ENCODE measurements around the gene CEP63.
"Not testable (repeated sequence)": the region's sequence is repeated elsewhere in the genome, so short reads cannot be mapped to it uniquely, and the experiment has no call there.

CEP63 gene

DNA sequence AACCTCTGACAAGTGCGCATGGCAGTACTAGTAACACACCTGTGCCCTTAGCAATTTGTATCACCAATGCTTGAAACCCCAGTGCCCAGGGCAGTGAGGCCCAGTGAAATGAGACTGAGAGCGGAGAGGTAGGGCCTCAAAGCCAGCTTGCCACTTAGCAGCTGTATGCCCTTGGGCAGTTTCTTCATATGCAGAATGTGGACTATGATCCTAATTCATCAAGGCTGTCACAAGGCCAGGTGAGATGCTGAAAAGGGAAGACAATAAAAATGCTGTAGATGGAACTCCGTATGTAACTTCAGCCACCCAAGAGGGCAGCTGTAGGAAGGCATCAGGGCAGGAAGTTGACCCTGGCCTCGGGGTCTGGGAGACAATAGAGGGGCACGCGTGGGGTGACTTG lies 90.6 kb downstream of the CEP63 start:
- DNase-seq (ENCODE audit: low read depth): no peak

DNA sequence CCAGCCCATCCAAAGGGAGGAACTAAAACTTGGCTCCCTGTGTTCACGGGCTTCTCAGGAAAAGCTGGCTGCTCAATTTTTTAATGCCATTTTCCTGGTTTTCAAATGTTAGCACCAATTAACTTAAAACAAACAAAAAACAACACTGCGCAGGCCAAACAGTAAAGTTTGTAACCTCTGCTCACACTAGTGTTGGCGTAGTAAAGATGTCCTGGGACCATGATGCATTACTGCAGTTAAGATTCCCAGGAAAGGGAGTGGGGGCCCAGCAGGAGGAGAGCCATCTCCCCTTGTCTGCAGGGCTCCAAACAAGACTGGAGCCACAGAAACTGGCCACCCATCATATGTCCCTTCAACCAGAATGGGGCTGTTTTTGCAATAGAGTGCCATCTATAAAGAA lies 91.0 kb downstream of the CEP63 start:
- no peak for DNase-seq (ENCODE audit: low read depth)

DNA sequence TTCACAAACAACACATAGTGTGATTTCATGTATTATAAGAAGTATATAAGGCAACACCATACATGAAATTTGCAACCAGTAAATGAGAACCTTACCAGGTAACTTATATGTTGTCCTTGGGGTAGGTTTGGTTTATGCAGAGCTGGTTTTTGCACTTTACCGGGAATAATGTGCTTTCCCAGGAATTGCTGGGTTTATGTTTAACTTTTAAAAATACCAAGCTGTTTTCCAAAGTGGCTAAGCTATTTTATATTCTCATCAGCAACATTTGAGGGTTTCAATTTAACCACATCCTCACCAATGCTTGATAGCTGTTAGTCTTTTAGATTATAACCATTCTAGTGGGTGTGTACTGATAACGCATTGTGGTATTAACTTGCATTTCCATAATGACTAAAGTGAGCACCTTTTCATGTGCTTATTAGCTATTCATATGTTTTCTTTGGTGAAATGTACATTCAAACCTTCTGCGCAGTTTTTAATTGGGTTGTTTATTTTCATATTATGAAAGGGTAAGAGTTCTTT lies 93.3 kb downstream of the CEP63 start:
- no peak for DNase-seq (ENCODE audit: low read depth)

DNA sequence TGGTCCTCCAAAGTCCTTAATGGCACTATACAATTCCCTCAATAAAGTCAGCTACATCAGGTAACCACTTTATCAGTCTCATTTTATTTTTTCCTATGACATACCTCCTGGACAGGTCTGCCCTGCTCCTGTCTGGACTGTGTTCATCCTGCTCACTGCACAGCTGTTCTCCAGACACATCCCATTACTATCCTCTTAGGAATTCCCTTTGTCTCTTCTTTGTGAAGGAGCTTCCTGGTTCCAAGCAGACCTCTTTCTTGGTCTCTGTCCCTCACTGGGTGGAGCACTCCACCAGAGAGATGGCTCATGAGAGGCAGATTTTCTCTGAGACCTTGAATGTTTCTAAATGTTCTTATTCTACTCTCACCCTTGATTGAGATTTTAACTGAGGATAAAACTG lies 104.9 kb downstream of the CEP63 start:
- no peak for DNase-seq (ENCODE audit: low read depth)

DNA sequence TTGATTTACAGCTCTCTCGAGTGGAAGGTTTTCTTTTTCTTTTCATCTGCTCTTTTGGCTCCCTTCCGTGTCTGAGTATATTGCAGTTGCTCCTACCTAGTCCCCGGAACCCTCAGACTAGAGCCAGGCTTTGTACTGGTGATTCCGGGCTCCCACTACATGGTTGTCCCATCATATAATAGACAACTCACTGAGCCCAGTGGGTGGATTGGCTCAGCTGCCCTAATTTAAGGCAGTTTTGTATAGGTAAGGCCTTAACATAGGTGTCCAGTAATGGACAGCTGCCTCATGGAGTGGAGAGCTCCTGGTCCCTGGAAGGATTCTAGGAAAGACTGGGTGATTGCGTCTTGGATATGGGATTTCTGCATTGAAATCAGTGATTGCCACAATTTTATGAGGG lies 106.9 kb downstream of the CEP63 start:
- no peak for DNase-seq (ENCODE audit: low read depth)

DNA sequence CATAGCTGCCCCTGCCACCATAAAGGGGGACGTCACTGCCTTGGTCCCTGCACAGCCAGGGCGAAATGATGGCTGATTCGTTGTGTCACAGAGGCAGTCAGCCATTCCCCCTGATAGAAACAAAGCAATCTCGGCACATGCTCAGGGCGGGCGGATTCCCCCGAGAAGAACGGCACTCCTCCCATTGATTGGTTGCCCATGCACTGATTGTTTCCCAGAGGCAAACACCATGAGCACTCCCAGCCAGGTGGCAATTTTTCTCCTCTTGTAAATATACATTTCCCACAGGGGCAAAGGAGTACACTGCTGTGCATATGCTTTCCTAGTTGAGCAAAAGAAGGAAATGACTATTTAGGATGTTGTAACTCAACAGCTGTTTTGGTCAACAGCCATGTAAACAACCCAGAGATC lies 108.5 kb downstream of the CEP63 start:
- no peak for DNase-seq (ENCODE audit: low read depth)

DNA sequence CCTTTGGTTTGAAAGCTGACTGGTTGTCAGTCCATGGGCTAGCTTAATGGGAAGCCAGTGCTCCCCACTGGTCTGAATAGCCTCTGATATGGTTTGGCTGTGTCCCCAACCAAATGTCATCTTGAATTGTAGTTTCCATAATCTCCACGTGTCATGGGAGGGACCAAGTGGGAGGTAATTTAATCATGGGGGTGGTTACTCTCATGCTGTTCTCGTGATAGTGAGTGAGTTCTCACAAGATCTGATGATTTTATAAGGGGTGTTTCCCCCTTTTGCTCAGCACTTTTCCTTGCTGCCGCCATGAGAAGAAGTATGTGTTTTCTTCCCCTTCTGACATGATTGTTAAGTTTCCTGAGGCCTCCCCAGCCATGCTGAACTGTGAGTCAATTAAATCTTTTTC lies 109.1 kb downstream of the CEP63 start:
- DNase-seq (ENCODE audit: low read depth): not testable (repeated sequence)

DNA sequence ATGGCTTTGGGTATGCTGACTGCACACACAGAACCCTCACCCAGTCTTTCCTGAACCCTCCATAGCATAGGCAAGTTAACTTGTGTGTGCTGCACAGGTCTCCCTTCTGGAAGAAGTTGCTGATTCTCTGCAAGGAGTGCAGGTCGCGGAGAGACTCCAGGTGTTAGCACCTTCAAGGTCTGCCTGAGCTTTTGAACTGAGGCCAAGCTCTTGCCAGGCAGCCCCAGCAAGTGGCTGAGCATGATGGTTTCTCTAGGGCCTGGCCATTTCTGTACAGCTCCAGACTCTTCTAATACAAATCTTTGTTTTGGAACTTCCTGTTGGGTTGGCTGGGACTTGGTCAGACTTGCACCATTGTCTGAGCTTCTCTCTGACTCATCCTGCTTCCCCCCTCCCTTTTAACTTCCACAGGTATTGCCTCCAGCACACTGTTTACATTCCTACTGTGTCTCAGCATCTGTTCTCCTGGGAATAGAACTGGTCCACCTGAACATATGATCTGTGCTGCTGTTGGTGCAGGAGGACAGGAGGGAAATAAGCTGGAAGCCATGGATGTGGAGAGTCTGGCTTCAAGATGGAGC lies 111.6 kb downstream of the CEP63 start:
- DNase-seq (ENCODE audit: low read depth): no peak

DNA sequence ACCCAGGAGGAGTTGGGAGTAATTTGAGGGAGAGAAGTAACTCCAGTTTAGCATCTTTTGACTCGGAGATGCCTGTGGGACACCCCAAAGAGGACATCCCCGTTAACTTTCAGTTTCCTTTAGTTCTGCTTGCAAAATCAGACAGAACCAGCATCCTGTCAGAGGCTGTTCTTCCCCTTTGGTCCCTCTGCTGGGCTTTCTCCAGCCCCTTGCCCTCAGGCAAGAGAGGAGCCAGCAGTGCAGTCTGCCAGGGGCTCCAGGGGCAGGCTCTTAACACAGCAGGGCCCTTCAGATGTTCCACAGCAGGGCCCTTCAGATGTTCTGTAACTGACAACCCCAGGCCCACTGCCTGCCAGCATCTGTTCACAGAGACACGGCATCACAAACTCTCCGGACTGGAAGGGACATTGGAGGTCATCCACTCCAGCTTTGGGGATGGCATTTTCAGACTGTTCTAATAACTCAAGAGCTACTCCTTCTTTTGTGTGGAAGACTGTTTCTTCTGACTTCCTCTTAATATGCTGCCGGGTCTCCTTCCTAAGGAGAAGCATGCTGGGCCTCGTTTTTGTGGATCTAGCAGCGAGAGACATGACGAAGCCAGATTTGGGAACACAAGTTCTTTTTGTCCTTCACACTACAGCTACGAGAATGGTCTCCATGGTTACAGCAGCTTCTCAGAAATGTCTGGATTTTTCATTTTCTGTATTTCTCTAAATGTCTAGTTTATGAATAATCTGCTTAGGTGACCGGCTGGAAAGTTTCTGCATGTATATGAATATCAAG lies 113.1 kb downstream of the CEP63 start:
- no peak for DNase-seq (ENCODE audit: low read depth)

DNA sequence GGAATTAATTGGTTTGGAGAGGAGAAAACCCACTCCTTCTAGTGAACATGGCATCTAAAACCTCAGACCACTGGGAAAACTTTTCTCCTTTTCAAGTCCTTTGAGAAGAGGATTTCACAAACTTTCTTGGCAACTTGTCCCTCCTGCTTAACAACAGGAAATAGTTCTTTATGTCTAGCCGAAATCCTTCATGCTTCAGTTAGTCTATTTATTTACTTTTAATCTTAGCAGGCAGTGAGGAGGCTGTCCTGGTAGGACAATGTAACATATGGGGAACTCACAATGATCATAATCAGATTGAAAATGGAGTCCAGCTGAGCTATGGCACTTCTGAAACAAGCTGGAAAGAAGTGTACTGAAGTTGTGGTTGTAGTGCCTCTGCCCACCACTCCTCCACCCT lies 114.3 kb downstream of the CEP63 start:
- DNase-seq (ENCODE audit: low read depth): no peak

DNA sequence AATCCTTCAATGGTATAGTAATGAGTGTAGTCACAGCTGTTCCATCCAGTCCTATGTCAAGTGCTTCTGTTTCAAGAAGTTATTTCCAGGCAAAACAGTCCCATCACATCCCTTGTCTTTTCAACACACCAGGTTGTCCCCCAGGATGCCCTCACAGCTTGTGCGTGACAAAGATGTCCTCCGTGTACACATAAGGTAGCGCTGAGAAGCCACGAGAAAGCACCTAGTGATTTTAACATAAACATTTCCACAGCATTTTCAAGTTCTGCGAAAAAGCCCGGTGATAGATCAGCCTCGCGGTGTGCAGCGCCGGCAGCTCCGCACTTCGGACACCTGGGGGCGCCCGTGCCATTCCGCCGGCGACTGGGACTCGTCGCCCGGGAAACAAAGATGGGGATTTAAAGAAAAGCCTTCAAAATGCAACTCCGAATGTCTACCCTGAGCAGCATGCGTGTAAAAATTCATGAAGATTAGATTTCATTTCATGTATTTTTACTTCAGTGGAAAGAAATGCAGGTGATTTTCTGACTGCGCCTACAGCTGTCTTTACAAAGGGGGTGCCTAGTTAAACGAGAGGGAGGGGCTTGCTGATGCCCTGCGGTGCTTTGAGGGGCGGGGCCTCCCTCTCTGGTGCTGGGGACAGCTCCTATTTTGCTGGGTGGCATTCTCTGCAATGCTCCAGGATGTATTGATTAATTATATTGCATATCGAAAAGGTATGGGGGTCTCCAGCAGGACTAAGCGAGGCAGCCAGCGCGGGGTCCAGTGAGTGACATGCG lies 115.0 kb downstream of the CEP63 start:
- peak; percentile 45 for DNase-seq (ENCODE audit: low read depth)

DNA sequence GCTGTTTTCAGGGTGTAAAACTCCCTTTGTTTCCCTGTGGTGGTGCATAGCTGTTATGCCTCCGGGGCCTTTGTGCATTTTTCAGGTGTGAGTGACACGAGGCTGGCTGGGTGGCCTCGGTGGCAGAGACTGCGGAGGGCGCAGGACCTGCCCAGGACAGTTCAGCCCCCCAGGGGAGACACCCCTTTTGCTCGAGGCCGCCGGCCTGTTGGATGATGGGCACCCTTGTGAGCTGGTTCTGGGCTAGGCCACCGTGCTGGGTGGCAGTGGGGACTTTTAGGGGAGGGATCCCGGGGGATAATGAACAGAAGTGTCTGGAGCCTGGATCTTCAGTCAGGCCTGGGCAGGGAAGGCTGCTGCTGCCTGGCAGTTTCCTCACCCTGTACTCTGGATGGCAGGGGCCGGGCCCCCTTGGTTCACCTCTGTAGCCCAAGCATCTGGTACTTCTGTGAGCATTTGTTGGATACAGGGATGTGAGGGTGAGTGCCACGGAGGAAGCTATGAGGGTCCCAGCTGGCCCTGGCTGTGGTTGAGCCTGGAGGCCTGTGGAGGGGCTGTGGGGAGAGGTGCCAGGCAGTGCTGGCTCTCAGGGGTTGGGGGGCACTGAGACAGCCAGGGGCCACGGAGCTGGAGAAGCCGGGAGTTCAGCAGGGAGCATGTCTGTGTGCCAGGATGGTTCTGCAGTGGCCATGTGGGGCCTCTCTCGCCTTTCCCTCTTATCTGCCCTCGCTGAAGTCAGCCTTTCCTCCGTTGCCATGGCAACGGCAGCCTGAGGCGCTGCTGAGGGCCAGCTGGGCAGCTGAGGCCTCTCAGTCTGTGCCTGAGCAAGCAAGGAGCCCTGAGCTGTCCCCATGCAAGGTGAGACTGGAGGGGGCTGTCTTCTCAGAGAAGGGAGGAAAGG lies 115.9 kb downstream of the CEP63 start:
- no peak for DNase-seq (ENCODE audit: low read depth)

DNA sequence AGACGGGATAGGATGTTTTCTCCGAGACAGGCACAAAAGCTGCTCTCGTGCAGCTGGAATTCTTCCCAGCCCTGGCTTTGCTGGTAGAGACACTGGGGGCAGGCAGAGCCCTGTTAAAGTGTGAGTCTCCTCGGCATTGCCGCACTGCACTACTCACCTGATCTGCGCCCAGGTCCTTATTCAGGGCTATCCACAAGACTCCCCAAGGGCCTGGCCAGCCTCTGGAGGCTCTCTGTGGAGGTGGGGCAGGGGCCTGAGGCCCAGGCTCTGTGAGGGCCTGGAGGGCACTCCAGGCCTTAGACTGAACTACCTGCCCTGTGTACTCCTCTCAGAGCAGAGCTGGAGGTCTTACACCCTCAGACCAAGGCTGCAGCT lies 116.6 kb downstream of the CEP63 start:
- DNase-seq (ENCODE audit: low read depth): no peak

DNA sequence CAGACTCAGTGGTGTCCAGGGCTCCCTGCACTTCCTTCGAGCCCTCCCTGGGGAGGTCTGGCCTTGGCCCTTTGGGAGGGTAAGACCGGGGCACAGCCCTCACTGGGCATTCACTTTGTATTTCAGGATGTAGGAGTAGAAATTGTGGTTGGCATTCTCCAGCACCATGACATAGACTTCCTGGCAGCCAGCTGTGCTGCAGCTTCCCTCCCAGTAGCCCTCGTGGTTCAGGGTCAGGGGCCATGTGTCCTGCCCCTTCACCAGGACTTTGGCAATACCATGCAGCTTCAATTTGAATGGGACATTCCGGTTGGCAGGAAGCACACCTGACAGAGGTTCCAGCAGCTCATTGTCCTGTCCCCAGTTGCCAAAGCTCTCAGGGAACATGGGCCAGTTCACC lies 117.6 kb downstream of the CEP63 start:
- DNase-seq (ENCODE audit: low read depth): no peak

DNA sequence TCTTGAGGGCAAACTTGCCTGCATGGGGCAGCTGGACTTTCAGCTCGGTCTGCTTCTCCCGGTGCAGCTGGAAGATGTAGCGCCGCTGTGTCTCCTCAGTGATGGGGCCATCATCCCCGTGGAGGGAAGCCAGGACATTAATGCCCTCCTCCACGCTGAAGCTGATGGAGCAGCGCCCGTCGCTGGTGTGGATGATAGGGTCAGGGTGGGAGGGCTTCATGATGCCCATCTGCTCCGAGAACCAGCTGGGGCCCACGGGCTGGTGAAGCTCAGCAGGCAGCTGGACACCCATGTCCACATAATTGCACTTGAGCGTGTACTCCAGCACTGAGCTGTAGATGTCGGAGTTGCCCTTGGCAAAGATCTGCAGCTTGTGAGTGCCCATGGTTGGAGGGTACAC lies 118.1 kb downstream of the CEP63 start:
- DNase-seq (ENCODE audit: low read depth): no peak

DNA sequence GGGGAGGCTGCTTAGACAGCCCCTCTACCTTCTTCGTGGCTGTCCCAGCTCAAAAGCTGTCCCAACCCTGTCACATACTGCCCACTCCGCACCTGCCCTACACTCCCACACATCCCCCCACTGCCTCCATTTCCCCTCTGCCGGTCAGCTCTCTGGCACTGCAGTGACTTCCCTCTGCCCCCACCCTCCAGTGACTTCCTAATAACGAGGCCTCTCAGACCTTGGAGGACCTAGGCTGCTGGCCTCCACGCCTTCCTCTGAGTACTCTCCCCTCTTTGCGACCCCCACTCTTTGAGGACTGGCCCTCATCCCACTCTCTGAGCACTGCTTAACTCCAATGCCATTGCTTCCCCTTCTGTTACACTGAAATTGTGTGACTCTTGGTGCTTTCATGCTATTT lies 119.7 kb downstream of the CEP63 start:
- DNase-seq (ENCODE audit: low read depth): no peak

DNA sequence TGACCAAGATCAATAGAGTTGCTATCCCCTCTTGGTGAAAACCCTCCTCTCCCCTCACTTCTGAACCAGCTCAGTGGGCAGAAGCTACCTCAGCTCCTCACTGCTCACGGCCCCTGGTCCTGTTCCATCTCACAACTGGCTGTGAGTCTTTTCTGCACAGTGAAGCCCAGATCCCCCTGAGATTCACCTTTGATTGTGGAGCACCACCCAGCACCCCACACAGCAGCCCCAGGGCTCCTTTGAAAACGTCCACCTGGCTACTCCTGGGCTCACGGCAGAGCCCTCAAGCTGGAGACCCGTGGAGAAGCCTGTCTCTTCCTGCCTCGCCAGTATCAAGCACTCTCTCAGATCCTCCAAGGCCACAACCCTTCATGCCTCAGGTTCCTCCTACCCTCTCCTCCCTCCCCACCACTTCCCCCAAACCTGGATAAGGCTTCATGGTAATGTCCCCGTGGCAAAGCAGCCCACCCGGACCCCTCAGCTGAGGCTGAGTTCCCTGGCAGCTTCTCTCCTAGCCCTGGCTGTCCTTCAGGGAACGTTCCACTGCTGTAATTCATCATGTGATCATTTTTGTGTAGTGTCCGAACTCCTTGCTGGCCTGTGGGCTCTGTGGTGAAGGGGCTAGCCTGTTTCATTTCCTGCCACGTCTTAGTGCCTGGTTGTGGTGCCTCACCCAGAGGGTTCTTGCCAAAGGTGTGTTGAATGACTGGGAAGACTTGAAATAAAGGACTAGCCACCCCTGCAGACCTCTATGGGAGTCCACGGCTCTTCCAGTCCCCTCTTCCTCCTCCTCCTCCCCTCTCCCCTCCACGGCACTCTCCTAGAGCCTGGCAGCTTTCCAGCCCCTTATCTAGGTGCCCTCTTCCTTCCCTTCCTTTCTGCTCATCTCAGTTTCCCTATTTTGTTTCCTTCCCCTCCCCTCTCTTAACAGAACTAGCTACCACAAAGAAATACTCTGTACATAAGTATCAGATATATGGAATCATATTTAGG lies 120.5 kb downstream of the CEP63 start:
- DNase-seq (ENCODE audit: low read depth): no peak

DNA sequence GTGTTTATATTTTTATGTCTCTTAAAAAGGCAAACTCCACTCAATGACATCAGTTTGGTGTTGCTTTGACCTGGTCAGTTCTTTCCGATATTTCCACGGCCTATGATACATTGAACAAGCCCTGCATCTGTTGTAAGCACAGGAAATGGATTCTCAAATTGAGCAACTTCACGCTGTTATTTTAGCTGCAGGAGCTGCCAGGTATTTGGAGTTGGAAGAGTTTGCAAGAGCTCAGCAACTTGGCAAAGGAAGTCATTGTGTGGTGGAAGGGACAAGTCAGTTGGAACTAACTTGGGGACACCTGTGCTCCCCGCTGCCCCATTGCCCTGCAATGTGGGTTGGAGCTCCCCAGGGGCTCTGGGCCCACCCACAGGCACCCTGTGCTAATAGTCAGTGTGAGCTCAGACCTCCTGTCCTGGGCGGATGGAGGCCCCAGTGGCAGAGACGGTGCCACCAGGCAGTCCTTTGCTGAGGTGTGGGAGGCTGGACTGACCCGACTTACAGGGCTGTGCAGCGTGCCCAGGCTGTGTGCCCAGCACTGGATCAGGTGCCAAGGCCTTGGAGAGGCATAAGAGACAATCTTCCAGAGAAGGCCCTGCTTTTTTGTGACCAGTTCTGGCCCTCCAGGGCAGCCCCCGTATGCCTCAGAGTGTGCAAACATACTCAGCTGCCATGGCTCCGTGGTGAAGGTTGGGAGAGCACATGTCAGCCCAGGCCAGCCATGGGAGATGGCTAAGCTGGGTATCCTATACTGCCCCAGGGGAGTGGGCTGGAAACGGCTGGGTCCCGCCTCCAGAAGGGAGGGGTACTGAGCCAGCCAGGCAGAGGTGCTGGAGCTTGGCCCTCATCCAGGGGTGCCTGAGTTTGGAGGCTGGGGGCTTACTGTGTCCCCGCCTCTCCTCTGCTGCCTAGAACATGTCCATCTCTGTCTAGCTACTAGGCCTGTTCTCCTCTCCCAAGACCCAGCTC lies 121.5 kb downstream of the CEP63 start:
- DNase-seq (ENCODE audit: low read depth): no peak

DNA sequence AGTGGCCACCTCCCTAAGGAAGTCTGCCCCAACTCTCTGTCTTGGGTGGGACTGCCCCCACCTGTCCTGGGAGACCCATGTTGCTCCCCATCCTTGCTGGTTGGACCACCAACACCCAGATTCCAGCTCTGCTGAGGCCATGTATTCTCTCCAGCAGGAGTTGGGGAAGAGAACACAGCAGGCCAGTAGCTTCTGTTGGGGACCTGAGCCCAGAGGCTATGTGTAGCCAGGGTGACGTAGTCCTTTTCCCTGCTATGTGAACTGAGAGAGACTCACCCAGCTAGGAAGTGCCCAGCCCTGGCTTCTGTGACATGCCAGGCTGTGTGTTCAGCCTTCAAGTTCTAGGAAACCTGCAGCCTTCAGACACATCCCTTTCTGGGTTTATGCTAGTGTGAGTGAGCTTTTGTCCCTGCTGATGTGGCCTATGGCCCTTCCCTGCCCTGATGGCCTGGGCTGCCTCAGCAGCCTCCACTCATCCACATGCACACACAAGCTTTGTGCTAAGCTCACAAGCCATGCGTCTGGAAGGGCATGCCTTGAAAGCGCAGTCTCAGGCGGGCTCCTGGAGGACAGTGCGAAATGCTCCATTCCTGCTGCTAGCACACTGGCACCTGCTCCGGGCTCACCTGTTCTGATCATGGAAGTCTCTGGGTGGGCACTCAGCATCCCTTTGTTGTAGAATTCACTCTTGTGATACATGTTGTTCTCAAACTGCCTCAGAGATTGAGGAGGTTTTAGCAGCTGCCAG lies 122.3 kb downstream of the CEP63 start:
- DNase-seq (ENCODE audit: low read depth): no peak

Data from stimulated activated CD8-positive, alpha-beta memory T cell treated with anti-CD3 and anti-CD28 coated beads, Interleukin-4, amount 100 ng/mL, for 24 hours (primary cell).